DLD1 (cell line): ENCODE results near the gene NR2F1.

Experiments used
- in situ Hi-C: cut with HindIII; loops from 2 replicates; pipeline ENCODE4 v1.10.0; 2017; ENCODE audit warnings: low sequenced_read_pairs

The NR2F1 gene

DNA sequence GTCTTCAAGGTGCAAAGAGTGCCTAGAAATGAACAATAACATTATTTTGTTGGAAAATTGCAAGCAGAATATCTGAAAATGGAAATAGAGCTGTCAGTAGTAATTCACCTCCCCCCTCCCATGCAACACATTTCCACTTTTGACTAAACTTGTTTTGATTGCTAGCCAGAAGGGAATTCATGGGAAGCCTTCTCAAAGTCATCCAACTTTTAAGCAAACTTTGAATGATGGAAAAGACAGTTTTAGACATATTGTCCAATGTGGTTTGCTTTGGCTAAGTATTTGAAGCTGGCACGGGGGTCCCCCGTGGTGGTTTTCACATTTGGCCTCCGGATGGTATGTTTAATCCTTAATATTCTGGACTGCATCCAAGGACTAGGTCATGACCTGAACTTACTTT, 7.5 kb downstream of the NR2F1 start:
- in situ Hi-C loops = no loop called here

DNA sequence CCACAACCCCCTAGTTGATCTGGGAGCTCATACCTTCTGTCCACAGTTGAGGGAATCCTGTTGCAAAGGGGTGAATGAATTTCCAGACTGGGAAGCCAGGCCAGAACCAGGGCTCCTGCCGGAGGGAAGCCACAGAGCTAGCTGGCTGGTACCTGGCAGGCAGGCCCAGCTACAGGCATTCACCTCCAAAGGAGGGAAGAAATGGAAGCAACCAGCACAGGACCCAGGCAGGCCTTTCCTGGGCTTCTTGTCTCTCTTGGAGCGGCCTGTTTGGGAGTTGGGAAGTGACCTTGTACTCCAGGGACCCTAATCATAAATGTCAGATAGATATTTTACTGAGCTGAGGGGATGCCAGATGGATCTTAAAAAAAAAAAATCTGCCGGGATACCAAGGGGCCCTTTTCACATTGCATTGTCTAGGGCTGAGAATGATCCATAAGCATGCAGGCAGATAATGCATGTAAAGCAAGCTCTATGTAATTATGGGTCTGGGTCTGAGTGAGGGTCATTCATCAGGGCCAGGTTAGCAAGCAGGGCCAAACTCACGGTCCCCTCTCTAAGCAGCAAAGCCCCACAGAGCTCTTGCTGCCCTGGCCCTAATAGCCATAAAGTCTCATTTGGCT, 8.4 kb downstream of the NR2F1 start:
- in situ Hi-C loops = no loop called here

DNA sequence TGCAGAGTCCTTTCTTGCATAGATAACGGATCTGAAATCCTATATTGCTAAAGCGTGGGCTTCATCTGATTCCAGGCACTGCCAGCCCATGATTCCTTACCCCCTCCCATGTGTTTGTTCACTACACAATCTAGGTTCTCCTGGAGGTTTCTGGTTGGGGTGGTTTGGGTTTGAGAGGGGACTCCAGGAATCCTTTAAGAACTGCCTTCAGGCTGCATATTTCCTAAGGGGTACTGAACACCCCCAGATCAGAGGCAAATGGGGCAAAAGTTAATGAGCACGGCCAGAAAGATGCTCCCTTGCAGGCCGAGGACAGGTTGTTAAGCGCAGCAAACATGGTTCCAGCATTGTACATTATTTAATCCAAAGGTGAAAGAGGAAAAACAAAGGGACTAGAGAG, 9.9 kb downstream of the NR2F1 start:
- in situ Hi-C loops = no loop called here

- in situ Hi-C loops = no loop called here
Measured at GRCh38 chr5:93593476-93594131, 10.6 kb downstream of the NR2F1 start.

DNA sequence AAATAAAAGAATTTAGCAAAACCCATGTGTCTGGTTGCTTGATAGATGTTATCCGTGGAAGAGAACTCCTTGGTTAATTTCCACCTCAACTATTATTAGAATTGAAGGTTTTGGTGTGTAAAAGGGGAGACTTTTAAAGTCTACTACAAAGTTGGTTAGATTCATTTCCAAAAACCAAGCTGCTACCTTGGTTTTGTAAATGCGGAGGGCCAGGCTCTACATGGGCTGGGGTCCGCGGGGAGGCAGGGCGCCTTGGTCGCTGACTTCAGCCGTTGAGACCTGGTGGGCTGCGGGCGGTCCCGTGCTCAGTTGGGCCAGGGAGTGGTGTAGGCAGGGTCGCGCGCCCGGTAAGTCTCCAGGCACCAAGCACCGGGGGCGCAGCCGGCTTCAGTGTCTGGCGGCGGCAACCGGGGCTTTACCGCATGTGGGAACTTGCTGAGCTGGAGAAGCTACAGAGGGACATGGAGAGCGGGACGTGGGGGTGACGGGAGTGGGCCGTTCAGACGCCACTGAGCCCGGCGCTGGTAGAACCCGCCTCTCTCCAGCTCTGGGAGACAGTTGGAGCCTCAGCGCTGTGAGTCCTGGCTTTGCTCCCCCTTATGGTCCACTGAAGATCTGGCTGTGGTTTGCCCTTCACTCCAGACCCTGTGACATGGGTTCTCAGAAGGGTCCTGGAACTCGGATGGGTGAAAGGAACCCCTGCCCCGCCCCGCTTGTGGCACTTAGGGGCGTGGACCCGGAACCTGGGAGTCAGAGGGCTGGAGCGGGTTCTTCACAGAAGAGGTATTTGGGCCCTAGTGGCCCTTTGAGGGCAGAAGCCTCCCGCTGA, 11.8 kb downstream of the NR2F1 start:
- in situ Hi-C loops = no loop called here

DNA sequence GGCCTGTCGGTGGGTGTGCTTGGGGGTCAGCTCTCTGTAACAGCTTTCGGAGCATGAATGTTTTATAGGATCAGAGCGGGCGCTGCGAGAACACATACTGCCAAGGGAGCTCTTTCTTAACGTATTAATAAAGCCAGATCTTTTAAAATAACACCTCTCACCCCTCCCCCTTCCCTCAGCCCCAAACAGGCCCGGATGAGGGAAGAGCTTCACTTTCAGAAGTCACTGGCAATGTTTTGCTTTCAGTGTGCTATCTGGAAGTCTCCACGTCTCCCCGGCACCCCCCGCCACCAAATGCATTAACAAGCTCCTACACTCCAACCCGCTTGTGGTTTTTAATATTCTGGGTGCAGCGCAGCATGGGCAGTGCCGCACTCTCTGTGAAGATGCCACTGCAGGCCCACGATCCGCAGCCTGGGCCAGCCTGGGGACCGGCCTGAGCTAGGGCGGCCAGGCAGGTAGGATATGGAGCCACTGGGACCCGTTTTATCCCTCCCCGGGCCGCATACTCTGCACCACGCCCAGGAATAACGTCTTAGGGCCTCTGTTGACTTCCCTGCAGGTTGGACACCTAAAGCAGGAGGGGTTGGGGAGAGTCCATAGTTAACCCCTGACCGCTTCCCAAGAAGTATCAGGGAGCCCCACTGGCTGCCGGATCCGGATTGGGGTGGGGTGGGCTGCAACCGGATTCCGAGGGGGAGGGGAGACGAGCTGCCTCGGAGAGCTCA, 12.6 kb downstream of the NR2F1 start:
- in situ Hi-C loops = no loop called here

- in situ Hi-C loops = no loop called here
Measured at GRCh38 chr5:93596310-93596675, 13.3 kb downstream of the NR2F1 start.

GRCh38 chr5:93596676-93597490, 13.9 kb downstream of the NR2F1 start:
- in situ Hi-C loops = no loop called here

DNA sequence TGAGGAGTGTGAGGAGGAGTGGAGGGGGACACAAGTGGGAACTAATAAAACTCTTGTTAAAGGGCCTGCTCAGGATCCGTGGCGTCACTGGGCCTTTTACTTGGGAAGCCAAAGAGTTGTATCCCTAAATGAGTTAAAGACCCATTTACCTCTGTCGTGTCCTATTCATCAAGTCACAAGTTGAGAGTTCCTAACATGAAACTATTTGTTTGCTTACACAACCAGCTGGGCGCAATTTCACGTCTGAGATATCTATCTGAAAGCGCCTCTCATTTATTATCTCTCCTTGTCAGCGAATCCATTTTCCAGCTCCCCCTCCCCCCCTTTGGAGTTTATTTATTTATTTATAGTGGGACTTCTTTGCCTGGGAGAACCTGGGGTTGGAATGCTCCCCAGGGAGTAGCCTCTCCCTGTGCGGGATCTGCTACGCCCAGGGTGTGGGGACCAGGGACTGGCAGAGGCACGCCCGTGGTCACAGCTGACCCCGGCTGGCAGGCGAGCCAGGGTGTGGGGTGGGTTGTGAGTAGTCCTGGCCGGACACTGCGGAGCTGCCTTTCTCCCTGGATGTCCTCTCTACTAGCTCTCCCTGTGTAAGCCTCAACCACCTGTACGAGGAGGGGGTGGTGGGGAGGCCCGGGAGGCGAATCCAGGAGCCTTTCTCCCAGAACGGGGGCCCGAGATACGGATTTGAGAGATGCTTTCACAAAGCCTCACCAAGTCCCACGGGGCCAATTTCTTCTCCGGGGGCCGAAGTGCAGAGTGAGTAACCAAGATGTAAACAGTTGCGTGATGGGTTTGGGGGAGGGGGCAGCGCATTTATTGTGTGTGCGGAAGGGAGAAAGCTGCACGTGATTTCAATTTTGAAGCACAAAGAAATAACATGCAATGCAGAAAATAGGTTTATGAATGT, 15.3 kb downstream of the NR2F1 start:
- in situ Hi-C loops = no loop called here

DNA sequence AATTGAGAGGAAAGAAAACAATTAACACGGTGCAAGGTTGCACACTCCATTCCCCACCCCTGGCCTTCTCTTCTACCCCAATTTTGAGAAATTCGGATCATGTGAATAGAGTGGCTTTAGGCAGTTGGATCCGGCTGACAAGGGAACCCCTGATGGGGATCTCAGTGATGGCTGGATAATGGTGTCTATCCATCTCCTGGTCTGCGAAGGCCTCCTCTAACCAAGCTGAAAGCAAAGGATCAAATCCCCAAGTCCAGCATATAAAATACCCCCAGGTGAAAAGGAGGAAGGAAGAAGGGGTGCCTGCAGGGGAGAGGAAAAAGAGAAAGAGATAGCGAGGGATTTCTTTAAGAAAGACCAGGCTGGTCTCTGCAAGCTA, 16.0 kb downstream of the NR2F1 start:
- in situ Hi-C loops = no loop called here

DNA sequence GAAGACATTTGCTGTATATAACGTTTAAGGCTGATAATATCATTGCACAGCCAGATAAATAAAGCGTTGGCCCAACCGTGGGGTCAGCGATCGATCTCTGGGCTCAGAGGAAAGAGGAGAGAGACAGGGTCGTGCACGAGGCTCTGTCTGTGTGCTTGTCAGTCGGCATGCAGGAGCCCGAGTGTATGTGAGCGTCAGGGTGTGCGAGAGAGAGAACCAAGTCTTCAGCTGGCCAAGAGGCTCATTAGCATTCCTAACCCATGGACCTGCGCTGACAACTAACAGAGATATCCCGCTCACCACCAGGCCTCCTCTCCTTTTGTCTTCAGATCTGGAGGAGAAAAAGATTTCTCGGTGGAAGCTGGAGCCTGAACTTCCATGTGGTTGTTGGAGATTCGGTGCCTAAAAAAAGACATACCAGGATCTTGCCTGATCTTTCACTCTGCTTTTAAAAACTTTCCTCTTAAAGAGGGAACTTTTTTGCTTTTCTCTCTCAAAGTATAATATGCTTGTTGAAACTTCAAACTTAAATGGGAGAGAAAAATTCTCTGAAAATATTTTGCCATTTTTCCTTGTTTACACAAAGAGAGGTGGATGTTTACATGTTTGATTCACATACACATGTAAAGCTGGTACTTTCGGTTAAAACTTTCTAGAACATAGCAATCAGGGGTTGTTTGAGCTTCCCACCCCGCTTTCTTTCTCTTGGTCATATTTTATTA, 16.5 kb downstream of the NR2F1 start:
- in situ Hi-C loops = loop anchor here (10.0 kb wide), 1 partner anchor 75 kb away; no protein-coding TSS in a partner anchor

DNA sequence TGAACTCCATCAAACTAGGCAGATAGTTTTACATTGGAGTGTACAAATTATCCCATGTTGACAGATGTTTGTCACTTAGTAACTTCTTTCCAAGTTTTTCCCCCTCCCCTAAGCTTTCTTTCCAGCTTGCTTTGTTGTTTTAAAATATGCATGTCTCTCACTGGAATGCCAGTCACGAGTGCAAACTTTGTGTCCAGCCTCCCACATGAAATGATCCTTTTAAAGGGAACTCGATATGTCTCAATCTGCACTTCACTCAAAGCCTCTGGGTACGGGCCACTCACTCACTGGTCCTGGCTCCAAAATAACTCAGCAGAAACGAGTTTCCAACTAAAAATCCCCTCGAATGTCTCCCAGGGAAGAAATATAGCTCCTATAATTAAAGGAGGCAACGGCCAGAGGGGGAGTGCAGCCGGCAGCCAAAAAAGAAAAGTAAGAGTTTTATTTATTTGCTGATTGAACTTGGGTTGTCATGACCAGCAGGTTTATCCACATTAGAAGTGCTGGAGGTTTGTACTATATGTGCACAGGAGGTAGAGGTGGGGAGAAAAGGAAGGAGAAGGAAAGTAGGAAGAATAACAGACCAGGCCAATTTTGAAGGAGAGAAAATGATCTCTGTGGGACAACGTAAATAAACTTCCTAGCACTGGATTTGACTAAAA, 17.5 kb downstream of the NR2F1 start:
- in situ Hi-C loops = loop anchor here (10.0 kb wide), 1 partner anchor 74 kb away; no protein-coding TSS in a partner anchor

- in situ Hi-C loops = loop anchor here (10.0 kb wide), 1 partner anchor 74 kb away; no protein-coding TSS in a partner anchor
Measured at GRCh38 chr5:93601071-93601801, 18.2 kb downstream of the NR2F1 start.

GRCh38 chr5:93601802-93602155, 18.8 kb downstream of the NR2F1 start:
- in situ Hi-C loops = loop anchor here (10.0 kb wide), 1 partner anchor 73 kb away; no protein-coding TSS in a partner anchor

GRCh38 chr5:93602241-93603077, 19.4 kb downstream of the NR2F1 start:
- in situ Hi-C loops = loop anchor here (10.0 kb wide), 1 partner anchor 72 kb away; no protein-coding TSS in a partner anchor

DNA sequence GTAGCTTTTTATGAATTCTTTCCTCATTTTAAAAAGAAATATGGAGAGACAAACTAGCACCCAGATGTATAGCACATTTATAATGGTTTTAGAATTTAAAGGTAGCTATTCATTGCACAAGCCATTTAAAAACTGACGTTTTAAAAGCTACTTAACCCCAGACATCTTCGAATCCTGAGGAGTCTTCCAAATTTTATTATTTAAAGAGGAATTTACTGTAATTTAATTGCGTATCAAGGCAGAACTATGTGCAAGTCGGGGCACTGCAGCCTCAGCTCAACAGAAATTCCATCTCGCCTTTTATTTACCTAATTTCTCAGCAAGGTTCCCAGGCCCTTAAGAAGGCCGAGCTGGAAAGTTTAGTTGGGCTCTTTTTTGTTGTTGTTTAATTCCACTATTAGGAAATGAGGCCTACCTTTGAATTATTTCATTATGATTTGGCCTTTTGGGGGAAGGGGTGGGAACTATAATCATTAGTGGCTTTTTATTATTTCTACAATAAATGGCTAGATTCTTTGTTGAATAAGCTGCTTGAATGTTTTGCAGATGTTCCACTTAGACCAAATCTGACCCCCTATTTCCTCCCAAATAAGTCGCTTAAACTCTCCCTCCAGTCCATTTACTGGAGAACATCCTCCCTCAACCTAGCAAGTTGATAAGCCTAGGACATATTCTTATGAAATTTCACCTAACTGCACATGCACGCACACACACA, 20.2 kb downstream of the NR2F1 start:
- in situ Hi-C loops = loop anchor here (10.0 kb wide), 1 partner anchor 72 kb away; no protein-coding TSS in a partner anchor
